MG63 (cell line): Measurements from ENCODE around the gene FANCC. TPM values are rescaled to one million over a fixed set of nuclear protein-coding genes. Genes with fewer than 3 reads are reported as not detected.

Experiments
- DNase-seq: peaks from one replicate; pipeline ENCODE4 v3.0.0-alpha.2; 2020
- H3K27me3 ChIP-seq: fragments of 250-450 bp; sonication (Bioruptor Pico); 2 replicates; pipeline ENCODE4 v1.5.1; 2020; ENCODE audit warnings: mild to moderate bottlenecking, moderate library complexity
- H3K36me3 ChIP-seq: fragments of 250-450 bp; sonication (Bioruptor Pico); 2 replicates; pipeline ENCODE4 v1.5.1; 2020; ENCODE audit warnings: mild to moderate bottlenecking, moderate library complexity
- H3K4me3 ChIP-seq: fragments of 250-450 bp; sonication (Bioruptor Pico); 2 replicates; pipeline ENCODE4 v1.5.1; 2020; ENCODE audit warnings: mild to moderate bottlenecking, moderate library complexity
- H3K9me3 ChIP-seq: fragments of 250-450 bp; sonication (Bioruptor Pico); 2 replicates; pipeline ENCODE4 v1.5.1; 2020; ENCODE audit warnings: mild to moderate bottlenecking, moderate library complexity
- total RNA-seq: library from RNA; depleted of rRNA; stranded (reverse); fragments of >200 nt; shearing (Covaris generic); gene quantifications from 2 replicates; pipeline ENCODE4 v1.2.3, GENCODE V29; 2014; ENCODE audit warnings: low replicate concordance; rRNA removed

The FANCC gene, protein sequence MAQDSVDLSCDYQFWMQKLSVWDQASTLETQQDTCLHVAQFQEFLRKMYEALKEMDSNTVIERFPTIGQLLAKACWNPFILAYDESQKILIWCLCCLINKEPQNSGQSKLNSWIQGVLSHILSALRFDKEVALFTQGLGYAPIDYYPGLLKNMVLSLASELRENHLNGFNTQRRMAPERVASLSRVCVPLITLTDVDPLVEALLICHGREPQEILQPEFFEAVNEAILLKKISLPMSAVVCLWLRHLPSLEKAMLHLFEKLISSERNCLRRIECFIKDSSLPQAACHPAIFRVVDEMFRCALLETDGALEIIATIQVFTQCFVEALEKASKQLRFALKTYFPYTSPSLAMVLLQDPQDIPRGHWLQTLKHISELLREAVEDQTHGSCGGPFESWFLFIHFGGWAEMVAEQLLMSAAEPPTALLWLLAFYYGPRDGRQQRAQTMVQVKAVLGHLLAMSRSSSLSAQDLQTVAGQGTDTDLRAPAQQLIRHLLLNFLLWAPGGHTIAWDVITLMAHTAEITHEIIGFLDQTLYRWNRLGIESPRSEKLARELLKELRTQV
- 10.7 and 22.2 TPM in 2 replicates for total RNA-seq

DNA sequence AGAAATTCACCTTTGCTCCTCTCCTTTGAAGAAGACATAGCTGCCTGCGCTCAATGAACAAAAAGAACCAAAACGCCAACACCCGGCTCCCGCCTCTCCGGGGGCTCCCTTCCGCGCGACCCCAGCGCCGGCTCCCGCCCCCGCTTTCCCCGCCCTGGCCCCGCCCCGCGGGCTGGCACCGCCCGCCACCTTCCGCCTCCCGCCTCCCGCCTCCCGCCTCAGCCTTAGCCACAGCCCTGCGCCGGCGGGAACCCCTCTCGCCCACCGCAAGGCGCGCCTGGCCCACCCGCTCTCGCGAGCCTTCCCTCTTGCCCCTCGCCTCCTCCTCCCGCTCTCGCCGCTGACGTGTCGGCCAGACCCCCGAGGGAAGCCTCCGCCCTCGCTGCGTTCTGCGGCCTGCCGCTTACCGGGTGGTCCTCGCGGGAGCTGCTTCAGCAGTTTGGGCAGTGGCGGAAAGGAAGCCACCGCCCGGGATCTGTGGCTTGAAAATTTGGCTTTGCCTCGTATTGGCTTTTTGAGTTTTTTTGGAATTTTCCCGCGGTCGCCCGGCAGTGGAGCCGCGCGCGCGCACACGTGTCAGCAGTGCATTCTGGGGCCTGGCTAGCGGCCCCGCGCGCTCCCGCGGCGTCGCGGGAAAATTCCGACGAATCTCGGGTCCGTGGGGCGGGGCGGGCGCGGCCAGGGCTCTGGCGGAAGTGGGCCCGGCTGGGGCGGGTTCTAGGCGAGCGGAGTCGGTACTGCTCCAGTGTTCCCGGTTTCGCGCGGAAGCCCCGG is at the start of gene FANCC:
TSS of gene FANCC (minus strand) at position 591 of the 774 bp plus-strand sequence. CDS start 68,418 bp downstream, outside the sequence.
- Histone ChIP-seq H3K9me3 (no peaks in the 10 kb centered on the region), H3K4me3 (peak within 1 kb of the TSS; percentile 96), H3K27me3 (no peaks in the 10 kb centered on the region), H3K36me3 (no peaks in the 10 kb centered on the region)
- DNase-seq: peak; percentile 96

DNA sequence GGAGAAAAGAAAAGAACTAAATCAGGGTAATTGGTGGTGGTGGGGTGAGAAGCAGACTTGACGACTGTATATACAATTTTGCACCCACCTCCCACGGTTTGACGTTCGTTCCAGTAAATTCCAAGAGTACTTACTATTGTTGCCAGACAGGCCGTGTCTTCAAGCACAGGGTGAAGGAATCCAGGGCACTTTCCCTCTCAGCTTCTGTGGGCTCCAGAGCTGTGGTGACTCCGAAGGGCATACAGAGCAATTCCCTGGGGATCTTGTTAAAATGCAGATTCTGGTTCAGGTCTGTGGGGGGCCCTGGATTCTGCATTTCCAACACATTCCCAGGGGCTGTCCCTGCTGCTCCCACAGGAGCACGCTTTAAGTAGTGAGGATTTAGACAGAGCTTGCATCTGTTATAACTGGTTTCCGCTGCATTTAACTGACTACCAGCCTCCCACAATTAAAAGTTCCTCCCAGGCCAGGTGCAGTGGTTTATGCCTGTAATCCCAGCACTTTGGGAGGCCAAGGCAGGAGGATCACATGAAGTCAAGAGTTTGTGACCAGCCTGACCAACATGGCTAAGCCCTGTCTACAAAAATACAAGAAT is 49.3 kb upstream of the FANCC start:
- DNase-seq: no peak
- Histone ChIP-seq H3K36me3 (no peaks in the 10 kb centered on the region), H3K9me3 (no peaks in the 10 kb centered on the region)

DNA sequence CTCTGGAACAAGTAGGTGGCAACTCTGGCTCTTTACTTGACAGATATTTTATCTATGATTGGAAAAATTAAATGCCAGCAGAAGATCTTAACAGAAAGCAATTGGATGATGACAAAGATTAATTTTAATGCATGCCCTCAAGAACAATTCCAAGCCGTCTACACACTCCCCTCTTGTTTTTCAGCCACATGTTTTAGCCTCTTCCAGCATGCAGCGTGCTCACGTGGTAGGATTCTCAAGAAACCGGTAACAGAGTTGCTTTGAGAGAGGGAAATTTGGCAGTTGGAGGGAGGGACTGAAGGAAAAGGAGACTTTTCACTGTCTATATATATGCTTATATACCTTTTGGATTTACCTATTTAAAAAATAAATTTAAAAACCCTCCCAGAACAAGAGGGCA is 48.3 kb upstream of the FANCC start:
- no peak for DNase-seq
- H3K27me3 ChIP-seq: peaks cover 2% of the 10 kb centered on the region; the same call in 1 of the 2 replicates
- no peaks in the 10 kb centered on the region for H3K36me3 ChIP-seq
- no peak overlapping the region for H3K4me3 ChIP-seq
- no peaks in the 10 kb centered on the region for H3K9me3 ChIP-seq

More for the DNA sequence above, 49.3 kb upstream of the FANCC start:
- Histone ChIP-seq H3K4me3 (no peak overlapping the region), H3K27me3 (peaks cover 2% of the 10 kb centered on the region; the same call in 1 of the 2 replicates)

DNA sequence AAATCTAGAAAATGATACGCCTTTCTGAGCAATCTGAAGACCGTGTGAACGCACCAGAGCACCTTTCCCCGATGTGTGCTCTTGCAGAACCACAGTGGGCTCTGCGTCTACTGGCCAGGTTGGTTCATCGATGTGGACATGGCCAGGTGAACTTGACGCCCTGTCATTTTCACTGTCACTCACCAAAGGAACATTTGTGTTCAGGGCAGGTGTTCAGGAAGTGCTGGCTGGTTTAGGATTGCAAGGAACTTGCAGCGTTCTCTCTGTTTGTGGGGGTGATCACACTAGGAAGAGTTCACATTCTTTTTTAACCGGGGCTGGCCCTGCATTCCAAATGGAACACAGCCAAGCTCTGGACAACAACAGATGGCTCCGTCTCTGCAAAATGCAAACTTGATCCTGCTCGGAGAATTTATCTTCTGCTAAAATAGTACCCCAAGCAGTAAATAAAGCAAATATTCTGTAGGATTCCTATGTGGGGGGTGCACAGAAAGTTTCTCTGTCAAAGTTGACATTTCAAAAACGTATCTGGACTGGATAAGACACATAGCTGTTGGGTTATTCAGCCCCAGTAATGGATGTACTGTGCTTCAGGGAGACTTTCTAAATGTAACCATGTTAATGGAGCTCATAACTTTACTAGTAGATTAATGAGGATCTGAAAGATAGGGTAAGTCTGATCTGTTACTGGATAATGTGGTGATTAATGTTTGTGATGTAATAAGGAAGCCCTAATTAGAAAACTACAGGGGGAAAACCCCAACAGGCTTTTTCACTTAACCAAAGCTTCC is 45.7 kb upstream of the FANCC start:
- H3K4me3 ChIP-seq: no peak overlapping the region
- no peak for DNase-seq
- H3K9me3 ChIP-seq: no peaks in the 10 kb centered on the region
- H3K36me3 ChIP-seq: no peaks in the 10 kb centered on the region
- H3K27me3 ChIP-seq: peaks cover 2% of the 10 kb centered on the region; the same call in 1 of the 2 replicates

DNA sequence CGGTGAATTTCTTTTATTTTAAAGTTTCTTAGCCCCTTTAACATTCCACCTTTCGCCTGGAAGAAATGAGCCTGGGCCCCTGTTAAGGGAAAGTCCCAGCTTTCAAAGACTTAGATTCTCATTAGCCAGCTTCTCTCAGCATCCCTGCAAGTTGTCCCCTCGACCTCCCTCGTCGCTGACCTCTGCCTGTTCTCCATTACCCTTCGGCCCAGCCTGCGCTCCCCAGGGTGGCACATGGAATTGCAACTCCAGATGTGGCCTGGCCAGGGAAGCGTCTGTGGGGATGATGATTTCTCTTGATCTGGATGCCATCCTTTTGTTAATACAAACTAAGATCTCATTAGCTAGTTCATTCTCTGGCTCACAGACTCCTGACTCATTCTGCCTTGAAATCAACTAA is 43.4 kb upstream of the FANCC start:
- Histone ChIP-seq H3K9me3 (no peaks in the 10 kb centered on the region), H3K4me3 (no peak overlapping the region), H3K36me3 (no peaks in the 10 kb centered on the region), H3K27me3 (peaks cover 2% of the 10 kb centered on the region)
- DNase-seq: no peak

DNA sequence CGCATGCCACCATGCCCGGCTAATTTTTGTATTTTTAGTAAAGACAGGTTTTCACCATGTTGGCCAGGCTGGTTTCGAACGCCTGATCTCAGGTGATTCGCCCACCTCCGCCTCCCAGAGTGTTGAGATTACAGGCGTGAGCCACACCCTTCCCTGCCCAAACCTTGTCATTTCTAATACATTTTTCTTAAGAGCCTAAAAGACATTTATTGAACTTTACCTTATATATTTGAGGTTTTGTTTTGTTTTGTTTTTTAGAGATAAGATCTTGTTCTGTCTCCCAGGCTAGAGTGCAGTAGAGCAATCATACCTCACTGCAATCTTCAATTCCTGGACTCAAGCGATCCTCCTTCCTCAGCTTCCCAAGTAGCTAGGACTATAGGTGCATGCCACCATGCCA is 39.8 kb upstream of the FANCC start:
- no peak for DNase-seq
- H3K36me3 ChIP-seq: no peaks in the 10 kb centered on the region
- H3K9me3 ChIP-seq: no peaks in the 10 kb centered on the region
- no peak overlapping the region for H3K4me3 ChIP-seq
- no peaks in the 10 kb centered on the region; the same call in 1 of the 2 replicates for H3K27me3 ChIP-seq

DNA sequence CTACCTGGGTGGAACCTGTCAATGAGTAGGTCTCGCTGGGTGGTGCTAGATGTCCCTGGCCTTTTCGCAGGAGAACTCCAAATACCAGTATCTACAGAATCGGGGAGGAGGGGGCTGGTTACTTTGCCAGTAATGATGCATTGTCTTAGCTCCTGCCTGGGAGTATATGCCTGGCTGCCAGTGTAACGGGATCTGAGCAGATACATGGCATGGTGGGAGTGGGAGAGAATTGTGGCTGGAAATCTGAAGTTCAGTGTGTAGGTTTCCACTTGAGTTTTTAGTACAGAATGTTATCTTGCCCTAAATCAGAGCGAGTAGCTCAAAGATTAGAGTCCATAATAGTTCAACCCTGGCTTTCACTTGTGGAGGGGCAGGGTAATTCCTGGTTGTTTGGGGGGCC is 38.0 kb upstream of the FANCC start:
- Histone ChIP-seq H3K27me3 (no peaks in the 10 kb centered on the region; the same call in 1 of the 2 replicates), H3K4me3 (no peak overlapping the region), H3K9me3 (no peaks in the 10 kb centered on the region), H3K36me3 (no peaks in the 10 kb centered on the region)
- no peak for DNase-seq

DNA sequence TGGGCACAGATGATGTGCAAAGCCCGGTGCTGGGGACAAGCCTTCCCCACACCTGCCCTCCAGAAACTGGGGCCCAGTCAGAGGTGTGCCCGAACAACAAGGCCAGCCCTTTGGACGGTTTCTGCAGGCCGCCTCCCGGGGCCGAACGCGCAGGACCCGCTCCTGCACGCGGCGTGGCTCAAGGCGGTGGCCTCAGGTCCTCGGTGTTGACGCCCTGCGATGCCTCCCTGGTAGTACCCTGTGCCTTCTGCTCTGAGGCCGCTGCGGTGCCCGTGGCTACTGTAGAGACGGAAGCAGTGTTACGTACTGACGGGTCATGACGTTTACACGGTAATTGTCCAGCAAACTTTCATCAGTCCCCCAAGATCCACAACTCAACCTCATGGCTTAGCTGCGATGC is 33.5 kb upstream of the FANCC start:
- DNase-seq: no peak
- H3K9me3 ChIP-seq: no peaks in the 10 kb centered on the region
- no peak overlapping the region for H3K4me3 ChIP-seq
- H3K36me3 ChIP-seq: no peaks in the 10 kb centered on the region
- no peaks in the 10 kb centered on the region; the same call in 1 of the 2 replicates for H3K27me3 ChIP-seq

DNA sequence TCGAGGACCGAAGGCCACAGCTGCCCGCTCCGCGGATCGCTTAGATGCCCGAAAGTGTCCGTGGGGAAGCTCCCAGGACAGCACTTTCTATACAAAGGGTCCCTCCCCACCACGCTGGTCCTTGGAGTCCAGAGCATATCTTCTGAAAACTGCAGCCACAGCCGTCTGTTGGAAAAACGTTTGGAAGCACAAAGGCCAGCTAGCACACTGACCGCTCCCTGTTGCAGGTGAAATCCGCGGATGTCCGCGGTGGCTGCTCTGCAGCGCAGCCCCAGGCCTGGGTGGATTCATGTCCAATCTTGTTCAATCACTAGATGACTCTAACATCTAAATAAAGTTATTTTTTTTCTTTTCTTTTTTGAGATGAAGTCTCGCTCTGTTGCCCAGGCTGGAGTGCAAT is 32.8 kb upstream of the FANCC start:
- H3K9me3 ChIP-seq: no peaks in the 10 kb centered on the region
- no peak for DNase-seq

DNA sequence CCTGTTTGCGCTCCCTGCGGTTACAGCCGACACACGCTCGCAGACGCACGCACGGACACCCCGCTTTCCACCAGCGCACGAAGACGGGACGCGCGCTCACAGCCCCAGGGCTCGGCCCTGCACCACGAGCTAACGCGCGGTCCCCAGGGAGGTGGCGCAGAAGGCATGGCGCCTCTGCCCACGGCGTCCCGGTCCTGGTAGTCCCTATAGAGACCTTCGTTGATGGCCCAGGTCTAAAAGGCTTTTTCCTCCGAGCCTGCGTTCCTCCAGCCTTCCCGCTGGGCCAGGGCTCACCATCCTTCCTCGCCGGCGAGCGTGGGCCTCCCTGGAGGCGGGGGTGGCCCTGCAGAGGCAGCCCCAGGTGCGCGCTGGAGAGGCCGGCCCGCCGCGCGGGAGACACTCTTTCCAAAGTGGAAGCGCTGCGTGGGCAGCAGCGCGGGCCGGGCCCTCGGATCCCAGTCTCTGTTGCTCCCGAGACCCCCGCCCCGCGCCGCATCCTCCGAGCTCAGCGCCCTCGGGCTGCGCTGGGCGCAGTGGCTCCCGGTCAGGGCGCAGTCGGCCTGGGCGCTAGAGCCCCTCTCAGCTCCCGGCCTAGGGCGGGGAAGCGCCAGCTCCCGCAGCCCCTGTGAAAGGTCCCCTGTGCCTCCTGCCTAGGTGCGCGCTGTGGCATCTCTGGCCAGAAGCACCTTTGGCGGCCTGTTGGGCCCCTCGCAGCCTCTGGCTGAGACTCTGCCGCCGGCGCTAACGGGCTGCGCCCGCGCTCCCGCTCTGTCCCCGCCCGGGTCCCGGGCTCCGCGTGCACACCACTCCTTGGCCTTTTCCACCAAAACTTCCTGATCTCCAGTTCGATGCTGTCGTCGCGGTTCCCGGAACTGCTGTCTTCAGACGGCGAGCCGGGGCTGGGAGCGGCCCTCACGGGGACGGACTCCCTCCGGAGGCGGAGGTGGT is 31.9 kb upstream of the FANCC start:
- DNase-seq: no peak
- no peaks in the 10 kb centered on the region for H3K36me3 ChIP-seq
- no peaks in the 10 kb centered on the region for H3K9me3 ChIP-seq
- H3K4me3 ChIP-seq: no peak overlapping the region
- H3K27me3 ChIP-seq: no peaks in the 10 kb centered on the region

More for the DNA sequence above, 32.8 kb upstream of the FANCC start:
- Histone ChIP-seq H3K4me3 (no peak overlapping the region), H3K27me3 (no peaks in the 10 kb centered on the region), H3K36me3 (no peaks in the 10 kb centered on the region)

DNA sequence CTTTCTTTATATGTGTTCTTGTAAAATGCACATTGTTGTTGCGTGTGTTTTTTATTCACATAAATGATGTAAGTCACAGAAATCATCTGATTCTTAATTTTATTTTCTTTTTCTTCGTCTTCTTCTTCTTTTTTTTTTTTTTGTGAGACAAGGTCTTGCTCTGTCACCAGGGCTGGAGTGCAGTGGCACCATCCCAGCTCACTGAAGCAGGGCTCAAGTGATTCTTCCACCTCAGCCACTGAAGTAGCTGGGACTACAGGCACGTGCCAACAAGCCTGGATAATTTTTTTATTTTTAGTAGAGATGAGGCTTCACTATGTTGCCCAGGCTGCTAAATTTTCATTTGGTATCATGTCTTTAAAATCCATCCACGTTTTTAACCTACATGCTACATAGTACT is 28.5 kb upstream of the FANCC start:
- DNase-seq: no peak

DNA sequence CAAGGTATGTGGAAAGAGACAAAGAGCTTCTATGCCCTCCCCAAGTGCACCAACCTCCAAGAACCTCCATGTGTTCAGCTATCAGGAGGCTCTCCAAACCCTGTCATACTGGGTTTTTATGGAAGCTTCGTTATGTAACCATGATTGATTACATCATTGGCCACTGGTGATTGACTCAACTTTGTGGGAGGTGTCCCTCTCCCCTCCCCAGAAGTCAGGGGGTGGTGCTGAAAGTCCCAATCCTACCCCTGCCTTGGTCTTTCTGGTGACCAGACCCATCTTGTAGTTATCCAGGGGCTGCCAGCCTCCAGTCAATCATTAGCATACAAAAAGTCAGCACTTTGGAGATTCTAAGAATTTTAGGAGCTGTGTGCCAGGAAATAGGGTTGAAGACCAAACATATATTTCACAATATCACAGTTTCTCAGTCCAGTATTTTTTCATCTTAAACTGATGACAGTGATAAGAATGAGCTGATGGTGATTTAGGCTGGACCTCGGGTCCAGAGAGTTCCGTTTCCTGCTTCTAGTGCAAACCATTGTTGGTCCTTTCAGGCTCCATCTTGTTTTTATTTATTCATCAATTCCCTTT is 27.3 kb upstream of the FANCC start:
- no peaks in the 10 kb centered on the region for H3K36me3 ChIP-seq
- DNase-seq: no peak
- no peak overlapping the region for H3K4me3 ChIP-seq
- no peaks in the 10 kb centered on the region for H3K27me3 ChIP-seq
- H3K9me3 ChIP-seq: no peaks in the 10 kb centered on the region

More for the DNA sequence above, 28.5 kb upstream of the FANCC start:
- H3K9me3 ChIP-seq: no peaks in the 10 kb centered on the region
- H3K4me3 ChIP-seq: no peak overlapping the region
- no peaks in the 10 kb centered on the region for H3K27me3 ChIP-seq
- H3K36me3 ChIP-seq: no peaks in the 10 kb centered on the region

DNA sequence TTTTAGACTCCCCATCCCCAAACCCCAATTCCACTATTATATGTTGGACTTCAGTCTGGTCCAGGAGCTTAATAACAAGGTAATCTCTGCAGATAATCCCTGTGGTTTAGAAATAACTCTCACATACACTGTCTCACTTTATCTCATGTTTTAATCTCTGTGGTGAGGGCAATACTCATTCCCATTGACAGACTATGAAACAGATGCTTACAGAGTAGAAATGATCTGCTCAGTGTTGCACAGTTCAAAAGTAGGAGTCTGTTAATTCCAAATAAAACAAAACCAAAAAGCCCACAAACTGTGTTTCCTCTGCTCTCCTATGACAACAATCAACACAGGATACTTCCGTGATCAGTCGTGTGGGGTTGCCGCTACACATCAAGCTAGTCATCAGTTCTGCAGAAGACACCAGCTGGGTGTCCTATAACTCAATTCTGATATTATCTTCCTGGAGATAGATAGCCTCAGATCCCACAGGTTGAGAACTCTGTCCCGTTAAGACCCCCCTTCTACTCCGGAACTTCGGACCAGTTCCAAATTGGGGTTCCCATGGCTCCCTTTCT is 26.3 kb upstream of the FANCC start:
- no peak for DNase-seq
- no peaks in the 10 kb centered on the region for H3K27me3 ChIP-seq
- no peak overlapping the region for H3K4me3 ChIP-seq
- H3K36me3 ChIP-seq: no peaks in the 10 kb centered on the region
- no peaks in the 10 kb centered on the region for H3K9me3 ChIP-seq

DNA sequence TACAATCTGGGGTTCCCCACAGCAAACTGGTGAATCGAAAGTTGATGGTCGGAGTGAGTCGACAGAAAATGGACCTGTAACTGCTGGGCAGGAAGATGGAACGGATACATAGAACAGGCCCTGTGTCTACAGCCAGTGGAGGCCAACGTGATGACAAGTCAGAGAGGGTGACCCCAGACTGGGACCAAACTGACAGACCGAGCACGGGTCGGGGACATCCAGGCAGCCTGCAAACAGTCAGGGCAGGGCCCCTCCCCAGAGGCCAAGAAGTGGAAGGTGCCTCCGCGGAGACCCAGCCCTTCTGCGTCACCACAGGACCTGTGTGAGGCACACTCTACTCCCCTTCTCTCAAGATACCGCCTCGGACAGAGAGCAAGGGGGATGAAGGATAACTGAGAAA is 25.1 kb upstream of the FANCC start:
- H3K27me3 ChIP-seq: no peaks in the 10 kb centered on the region
- H3K9me3 ChIP-seq: no peaks in the 10 kb centered on the region
- H3K4me3 ChIP-seq: no peak overlapping the region
- no peaks in the 10 kb centered on the region for H3K36me3 ChIP-seq
- DNase-seq: no peak
